ENCODE measurements around the gene FAM186B.

- TF ChIP-seq POLR2AphosphoS5 (IDR thresholded peaks at IDR 0.05) (no peak), CTCF (IDR thresholded peaks at IDR 0.05) (no peak)
These were observed 1.7 kb downstream of the FAM186B start for GRCh38 chr12:49603721-49604120.
